22Rv1 (cell line): ENCODE results near the gene TBC1D5.
"Not testable (repeated sequence)": the region's sequence is repeated elsewhere in the genome, so short reads cannot be mapped to it uniquely, and the experiment has no call there.

ENCODE experiments used
- H3K27ac ChIP-seq: fragments of 450-650 bp; 2 replicates; pipeline ENCODE4 v1.5.1; 2017
- ZFX ChIP-seq: fragments of 450-650 bp; IDR thresholded peaks from 2 replicates; pipeline ENCODE4 v1.6.1; 2017; ENCODE audit warnings: antibody characterized with exemption, borderline replicate concordance
- TF ChIP-seq, protein P1 (sequence below): fragments of 450-650 bp; IDR thresholded peaks from 2 replicates; pipeline ENCODE4 v1.5.1; 2017; ENCODE audit warnings: mild to moderate bottlenecking

The TBC1D5 gene

DNA sequence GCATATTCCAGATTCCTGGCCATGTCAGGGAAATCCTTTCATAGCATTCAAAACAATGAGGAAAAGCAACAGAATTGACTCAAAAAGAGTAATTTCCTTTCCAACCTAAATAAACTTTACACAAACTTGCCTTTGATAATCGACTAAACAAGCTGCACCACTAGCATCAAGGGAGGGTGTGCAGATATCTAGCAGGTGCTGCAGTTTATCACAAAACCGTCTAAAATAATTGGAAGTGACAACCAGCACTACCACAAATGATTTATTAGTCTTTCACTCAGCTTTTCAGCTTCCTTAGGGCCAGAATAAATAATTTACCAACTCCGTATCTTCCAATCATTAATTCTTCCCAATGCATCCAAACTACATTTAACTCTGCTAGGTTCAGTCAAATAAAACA is 71.7 kb downstream of the TBC1D5 start:
- TF ChIP-seq, protein P1, sequence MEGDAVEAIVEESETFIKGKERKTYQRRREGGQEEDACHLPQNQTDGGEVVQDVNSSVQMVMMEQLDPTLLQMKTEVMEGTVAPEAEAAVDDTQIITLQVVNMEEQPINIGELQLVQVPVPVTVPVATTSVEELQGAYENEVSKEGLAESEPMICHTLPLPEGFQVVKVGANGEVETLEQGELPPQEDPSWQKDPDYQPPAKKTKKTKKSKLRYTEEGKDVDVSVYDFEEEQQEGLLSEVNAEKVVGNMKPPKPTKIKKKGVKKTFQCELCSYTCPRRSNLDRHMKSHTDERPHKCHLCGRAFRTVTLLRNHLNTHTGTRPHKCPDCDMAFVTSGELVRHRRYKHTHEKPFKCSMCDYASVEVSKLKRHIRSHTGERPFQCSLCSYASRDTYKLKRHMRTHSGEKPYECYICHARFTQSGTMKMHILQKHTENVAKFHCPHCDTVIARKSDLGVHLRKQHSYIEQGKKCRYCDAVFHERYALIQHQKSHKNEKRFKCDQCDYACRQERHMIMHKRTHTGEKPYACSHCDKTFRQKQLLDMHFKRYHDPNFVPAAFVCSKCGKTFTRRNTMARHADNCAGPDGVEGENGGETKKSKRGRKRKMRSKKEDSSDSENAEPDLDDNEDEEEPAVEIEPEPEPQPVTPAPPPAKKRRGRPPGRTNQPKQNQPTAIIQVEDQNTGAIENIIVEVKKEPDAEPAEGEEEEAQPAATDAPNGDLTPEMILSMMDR: no peak
- TF ChIP-seq ZFX: no peak

GRCh38 chr3:17664923-17665322 is 77.5 kb downstream of the TBC1D5 start:
- TF ChIP-seq ZFX: no peak
- TF ChIP-seq, protein P1: no peak
- no peak overlapping the region for H3K27ac ChIP-seq

More for the DNA sequence above, 71.7 kb downstream of the TBC1D5 start:
- no peak overlapping the region for H3K27ac ChIP-seq

DNA sequence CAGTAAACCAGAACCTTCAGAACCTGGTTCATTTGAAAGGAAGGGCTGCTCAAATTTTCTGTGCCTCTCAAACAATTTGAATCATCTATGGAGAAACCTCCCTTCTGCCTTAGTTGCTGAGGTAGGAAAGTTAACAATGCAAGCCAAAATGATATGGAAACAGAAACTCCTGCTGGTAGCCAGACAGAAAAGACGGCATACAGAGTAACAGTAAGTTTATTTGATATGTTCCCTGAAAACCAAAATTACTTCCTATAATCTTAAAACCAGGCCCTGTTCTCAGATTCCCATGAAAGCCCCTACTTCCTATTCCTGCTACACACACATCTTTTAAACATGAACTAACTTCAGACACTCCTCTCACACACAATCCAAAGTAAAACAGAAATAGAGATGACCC is 86.2 kb downstream of the TBC1D5 start:
- no peak for TF ChIP-seq ZFX
- TF ChIP-seq, protein P1: no peak
- no peak overlapping the region for H3K27ac ChIP-seq

- no peak overlapping the region for H3K27ac ChIP-seq
These were observed 86.7 kb downstream of the TBC1D5 start for GRCh38 chr3:17655743-17656142.

DNA sequence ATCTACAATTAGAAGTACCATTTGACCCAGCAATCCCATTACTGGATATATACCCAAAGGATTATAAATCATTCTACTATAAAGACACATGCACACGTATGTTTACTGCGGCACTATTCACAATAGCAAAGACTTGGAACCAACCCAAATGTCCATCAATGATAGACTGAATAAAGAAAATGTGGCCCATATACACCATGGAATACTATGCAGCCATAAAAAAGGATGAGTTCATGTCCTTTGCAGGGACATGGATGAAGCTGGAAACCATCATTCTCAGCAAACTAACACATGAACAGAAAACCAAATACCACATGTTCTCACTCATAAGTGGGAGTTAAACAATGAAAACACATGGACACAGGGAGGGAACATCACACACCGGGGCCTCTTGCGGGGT is 92.7 kb downstream of the TBC1D5 start:
- not testable (repeated sequence) for H3K27ac ChIP-seq

More at GRCh38 chr3:17655743-17656142, 86.7 kb downstream of the TBC1D5 start:
- TF ChIP-seq, protein P1: no peak
- TF ChIP-seq ZFX: no peak

GRCh38 chr3:17648630-17649355 is 93.6 kb downstream of the TBC1D5 start:
- not testable (repeated sequence) for H3K27ac ChIP-seq

DNA sequence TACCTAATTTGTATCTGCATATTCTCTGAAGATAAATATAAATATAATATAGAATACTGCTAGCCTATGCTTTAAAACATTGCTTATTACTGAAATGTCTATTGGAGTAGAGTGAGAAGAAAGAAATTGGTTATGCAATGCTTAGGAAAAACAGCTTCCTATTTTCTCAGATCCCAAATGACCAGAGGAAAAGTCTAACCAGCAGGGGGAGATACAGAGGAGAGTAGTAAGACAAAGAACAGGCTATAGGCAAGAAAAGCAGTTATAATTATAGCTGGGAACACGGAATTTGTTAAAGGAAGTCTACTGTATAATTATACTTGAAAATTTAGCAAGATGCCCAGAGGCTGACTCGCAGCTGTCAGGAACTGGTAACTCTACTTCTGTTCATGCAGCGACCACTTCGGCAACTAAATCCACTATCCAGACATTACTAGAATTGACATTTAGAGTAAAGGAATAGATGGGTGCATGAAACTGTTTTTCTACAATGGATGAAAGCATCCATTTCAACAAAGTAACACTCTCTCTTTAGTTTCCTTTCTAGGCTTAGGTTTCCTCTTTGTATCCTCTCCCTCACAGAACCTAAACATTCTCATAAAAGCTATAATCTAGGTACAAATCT is 97.2 kb downstream of the TBC1D5 start:
- H3K27ac ChIP-seq: no peak overlapping the region
- no peak for TF ChIP-seq ZFX
- TF ChIP-seq, protein P1: peak; percentile 86

- TF ChIP-seq, protein P1: no peak
- no peak for TF ChIP-seq ZFX
- no peak overlapping the region for H3K27ac ChIP-seq
These were observed 98.7 kb downstream of the TBC1D5 start for GRCh38 chr3:17643691-17644090.
